Midbrain (tissue), 1 donor: ENCODE measurements around the gene WSCD2.

Experiments
- DNase-seq: peaks from one replicate; lab custom pipeline; 2025; lab: John Stamatoyannopoulos, UW

Gene WSCD2

GRCh38 chr12:108109504-108109903 is 19.6 kb upstream of the WSCD2 start:
- DNase-seq = no peak

- DNase-seq = no peak
Measured at GRCh38 chr12:108109954-108110353, 19.1 kb upstream of the WSCD2 start.

DNA sequence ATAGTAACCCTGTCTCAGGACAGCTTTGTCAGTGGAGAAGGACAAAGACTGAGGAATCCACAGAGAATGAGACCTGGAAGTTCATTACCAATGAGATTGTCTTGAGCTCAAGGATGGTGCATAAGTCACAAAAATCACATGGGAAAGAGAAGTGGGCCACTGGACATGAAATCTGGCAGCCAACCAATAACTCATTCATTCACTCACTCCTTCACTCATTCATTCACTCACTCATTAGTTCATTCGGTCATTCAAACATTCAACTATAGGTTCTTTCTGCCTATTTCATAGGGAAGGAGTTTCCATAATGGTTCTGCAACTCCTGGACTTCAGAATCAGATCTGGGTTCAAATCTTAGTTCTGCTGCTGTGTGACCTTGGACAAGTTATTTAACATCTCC is 18.2 kb upstream of the WSCD2 start:
- DNase-seq = no peak

DNA sequence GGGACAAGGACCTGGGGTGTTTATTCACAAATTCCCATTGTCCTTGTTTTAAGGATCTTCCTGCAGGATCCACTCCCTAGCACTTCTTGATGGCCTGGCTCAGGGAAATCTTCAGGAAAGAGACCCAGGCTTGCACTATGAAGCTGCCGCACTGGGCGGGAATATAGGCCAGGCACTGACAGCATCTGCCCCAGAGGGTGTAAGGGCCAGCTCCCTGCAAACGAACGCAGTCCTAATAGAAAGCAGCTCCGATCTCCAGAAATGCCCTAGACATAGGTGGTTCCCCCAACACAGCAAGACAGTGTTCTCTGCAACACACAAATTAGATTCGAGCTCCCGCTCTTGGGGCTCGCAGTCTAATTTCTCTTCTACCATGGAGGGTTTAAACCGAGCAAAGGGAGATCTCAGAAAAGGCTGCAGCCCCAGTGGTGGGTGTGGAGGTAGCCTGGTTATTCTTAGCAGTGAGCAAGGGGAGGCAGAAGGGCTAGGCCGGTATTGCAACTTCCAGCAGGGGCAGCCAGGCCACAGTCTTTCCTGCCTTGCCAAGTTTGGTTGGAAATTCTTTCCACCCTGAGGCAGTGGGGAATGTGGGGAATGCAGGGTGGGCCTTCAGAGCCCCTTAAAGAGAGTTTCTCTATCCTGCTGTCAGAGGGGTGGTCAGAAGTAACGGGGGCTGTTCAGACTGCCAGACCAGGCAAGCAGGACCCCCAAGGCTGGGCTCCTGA is 16.1 kb upstream of the WSCD2 start:
- no peak for DNase-seq

DNA sequence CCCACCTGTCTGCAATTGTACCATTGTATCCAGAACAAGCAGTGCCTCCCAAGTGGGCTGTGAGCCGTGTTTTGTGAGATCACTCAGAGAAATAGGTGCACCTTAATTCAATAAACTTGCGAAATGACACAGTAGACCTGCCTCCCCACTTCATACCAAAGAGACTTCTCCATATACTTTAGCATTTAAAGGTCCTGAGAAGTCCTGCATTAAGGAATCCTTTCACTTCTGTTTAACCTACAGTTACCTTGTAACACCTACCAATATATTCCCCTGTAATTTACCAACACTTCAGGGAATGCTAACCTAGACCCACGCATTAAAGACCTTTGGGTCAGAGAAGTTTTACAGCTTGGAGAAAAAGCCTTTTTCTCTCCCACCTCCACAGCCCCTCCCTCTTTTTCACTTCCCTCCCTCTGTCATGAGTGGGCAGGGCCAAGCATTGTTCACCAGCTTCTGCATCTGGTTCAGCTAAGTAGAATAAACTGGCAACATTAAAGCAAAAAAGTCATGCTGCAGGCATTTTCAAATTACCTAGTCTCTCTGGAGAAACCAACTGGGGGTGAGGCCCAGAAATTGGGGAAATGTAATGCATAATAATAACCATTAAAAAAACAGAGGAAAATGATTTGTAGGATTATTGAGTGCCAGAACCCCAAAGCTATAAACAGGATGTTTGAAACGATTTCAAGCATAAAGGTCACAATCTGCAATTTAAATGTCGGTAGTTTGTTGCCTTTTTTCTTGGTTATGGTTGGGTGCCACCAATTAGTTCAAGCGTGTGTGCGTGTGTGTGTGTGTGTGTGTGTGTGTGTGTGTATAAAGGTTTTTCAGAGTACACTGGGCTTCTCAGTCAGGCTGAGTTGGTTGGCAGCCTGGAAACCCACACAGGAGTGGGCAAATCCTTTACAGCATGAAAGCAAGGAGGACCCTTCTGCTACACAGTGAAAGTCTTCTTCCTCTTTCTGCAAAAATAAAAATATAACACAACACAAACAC is 13.7 kb upstream of the WSCD2 start:
- DNase-seq = no peak

DNA sequence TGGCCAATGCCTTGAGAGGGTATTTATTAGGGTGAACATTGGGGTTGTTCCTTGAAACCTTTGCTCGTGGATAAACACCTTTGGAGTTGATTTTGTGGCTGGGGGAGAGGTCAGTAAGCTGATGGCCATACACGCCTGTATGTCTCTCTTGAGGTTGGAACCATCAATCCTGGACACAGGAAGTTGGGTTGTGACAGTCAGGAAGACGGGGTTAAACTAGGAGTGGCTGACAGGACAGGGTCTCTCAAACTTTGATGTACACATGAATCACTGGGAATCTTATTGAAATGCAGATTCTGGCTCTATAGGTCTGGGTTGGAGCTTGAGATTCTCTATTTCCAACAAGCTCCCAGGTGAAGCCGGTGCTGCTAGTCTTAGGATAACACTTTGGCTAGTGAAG is 12.8 kb upstream of the WSCD2 start:
- DNase-seq = no peak

GRCh38 chr12:108116699-108117098 is 12.4 kb upstream of the WSCD2 start:
- DNase-seq = no peak

- DNase-seq = no peak
Measured at GRCh38 chr12:108117163-108117849, 11.8 kb upstream of the WSCD2 start.

- no peak for DNase-seq
Measured at GRCh38 chr12:108117902-108118301, 11.2 kb upstream of the WSCD2 start.

GRCh38 chr12:108119126-108119973 is 9.7 kb upstream of the WSCD2 start:
- DNase-seq = no peak

DNA sequence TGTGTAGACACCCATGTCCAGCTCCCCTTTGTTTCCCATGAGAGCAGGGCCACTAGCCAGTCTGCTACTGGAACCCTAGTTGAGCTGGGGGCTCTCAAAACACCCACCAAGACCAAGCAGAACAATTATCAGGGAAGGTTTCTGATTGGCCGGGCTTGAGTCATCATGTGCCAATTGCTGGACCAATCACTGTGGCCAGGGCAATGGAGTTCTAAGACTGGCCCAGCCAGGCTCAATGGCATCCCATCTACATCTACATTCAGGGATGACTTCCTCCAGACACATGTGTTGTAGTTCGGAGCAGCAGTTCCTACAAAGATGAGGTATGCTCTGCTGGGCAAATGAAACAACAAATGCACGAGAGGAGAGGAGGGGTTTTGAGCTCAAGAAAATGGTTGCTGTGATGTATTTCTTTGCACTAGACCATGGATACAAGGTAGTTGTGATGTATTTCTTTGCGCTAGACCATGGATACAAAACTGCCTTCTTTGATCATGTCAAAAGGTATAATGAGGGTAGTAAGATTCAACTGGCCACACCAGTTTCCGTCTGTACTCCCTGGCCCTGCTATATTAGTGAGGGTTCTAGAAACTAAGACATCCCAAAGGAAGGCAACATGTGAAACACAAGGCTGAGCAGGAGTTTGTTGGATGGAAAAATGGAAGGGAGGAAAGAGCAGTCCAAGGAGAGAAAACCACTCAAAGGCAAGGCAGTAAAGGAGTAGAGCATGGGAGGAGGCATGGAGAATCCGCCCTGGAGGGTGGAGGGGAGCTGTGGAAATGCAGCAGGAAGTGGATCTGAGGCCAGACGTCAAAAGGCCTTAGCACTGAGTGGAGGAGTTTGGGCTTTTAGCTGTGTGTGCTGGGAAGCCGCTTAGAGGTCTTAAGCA is 8.9 kb upstream of the WSCD2 start:
- no peak for DNase-seq

DNA sequence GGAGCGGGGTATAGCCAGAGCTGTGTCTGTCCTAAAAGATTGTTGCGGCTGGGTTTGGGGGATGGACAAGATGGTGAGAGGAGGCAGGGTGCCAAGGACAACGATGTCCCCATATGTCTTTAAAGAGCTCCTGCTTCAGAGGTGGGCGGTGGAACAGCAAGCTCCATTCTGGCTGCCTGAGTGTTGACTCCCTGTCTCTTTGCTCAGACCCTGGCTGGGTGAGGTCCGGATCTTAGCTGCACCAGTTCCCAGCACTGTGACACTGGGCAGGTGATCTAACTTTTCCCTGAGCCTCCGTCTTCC is 8.3 kb upstream of the WSCD2 start:
- no peak for DNase-seq

DNA sequence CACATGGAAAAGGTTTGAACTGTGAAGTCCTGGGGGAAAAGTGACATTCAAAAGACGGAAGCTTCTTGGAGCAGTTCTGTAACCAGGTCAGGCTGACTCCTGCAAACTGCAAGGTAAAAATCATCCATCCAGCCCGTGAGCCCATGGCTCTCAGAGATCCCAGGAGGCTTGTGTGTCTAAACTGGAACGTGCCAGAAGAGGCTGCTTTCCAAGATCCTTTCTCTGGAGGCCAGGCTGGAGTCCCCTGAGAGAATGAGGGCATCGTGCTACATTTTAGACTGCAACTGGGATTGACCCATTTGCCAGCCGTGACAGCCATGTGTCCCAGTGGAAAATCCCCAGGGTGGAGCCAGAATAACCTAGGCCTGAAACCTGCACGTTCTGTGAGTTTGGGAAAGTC is 7.8 kb upstream of the WSCD2 start:
- DNase-seq = no peak

- DNase-seq = no peak
Measured at GRCh38 chr12:108121728-108122471, 7.2 kb upstream of the WSCD2 start.

DNA sequence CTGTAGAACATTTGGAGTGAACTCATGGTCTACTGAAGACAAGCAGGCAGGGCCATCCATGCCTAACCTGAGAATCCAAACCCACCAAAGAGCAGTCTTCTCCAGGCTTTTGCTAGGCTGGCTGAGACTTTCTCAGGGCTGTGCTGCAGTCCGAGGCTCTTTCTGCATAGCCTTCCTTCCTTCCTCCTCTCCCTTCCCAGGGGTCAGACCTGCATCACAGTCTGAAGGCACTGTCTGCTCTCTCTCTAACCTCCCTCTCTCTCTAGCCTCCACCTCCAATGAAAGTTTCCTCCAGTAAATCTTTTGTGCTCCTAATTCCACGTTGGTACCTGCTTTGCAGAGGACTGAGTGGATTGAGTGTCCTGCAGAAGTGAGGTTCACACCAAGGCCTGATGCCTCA is 6.4 kb upstream of the WSCD2 start:
- no peak for DNase-seq

DNA sequence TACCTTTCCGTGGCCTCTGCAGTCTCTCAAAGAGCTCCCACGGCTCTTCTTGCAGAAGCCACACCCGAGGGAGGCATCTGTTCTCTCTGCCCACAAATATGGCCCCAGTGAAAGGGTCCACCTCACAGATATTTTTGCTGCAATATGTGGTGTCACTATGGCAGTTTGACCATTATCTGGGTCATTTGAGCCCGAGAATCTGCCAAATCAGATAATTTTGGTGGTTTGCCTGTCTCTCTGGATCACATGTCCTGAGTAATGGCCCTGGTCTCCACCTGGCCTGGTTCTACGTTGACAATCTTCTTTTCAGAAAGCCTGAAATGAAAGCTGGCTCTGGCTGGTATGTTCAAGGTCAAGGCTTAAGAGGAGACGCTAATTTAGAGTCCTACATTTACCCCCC is 5.7 kb upstream of the WSCD2 start:
- no peak for DNase-seq

DNA sequence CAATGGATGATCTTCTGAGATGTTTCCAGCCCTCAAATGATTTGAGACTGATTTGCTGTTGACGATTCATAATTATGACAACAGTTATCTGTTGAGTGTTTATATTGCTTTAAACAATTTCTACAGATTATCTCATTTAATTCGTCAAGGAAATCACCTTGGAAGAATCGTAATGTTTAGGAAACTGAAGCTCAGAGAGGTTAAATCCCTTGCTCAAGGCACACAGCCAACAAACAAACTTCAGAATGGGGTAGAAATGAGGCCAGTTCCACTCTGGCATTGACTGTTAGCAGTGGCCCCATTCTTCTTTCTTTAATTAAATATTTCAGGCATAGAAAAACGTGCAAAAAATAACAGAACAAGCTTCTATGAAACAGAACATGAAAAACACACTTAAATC is 4.0 kb upstream of the WSCD2 start:
- no peak for DNase-seq

DNA sequence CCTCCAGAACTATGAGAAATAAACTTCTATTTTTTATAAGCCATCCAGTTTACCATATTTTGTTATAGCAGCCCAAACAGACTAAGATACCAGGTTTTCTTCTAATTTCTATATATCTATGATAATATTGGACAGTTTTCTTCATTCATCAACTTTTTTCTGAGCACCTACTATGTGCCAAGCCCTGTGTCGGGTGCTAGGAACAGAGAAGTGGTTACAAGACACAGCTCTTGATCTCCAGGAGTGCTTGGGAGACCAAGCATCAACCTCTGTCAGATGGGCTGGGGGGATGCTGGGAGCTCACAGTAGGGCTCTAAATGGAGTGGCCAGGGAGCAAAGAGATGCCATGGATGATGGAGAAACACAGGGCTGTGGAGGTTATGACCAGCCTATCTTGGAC is 2.9 kb upstream of the WSCD2 start:
- DNase-seq = no peak

DNA sequence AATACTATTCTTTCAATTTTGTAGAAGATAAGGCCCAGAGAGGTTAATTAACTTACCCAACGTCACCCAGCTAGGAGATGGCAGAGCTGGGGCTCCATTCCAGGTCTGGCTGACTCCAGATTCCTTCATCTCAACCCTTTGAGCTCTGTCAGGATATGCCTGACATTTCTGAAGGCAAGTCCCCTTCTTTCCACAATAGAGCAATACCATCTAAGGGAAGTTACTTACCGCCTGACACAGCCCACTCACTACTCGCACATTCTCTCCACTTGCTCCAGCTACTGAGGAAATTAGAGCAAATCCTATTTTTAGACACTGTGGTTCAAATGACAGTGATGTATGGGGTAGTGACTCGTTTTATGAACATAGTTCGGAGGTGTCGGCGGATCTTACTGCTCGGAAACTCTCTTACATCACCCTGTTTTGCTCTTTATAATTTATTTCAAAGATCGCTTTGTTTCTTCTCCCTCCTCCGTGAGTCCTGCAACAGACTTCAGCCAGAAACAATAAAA is 2.0 kb upstream of the WSCD2 start:
- DNase-seq = no peak

DNA sequence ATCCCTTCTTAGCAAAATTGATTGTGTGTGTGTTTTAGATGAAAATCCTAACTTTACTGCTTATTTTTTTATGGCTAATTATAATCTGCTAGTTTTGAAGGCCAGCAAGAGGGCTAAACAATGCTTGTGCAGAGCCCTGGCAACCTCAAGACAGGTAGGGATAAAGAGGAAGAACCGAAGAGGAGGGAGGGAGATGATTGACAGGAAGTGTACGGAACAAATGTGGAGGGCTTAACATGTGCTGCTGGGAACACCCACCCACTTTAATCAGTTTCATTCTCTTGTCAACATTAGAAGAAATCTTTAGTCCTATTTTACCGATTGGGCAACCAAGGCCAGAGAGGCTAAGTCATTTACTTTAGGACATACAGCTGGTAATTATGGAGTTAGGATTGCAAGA is 1.4 kb upstream of the WSCD2 start:
- DNase-seq = no peak
